Lung (tissue), 12 donors: ENCODE results near the gene PKMYT1. TPM values are rescaled to one million over a fixed set of nuclear protein-coding genes. Genes with fewer than 3 reads are reported as not detected.
"Not testable (repeated sequence)": the region's sequence is repeated elsewhere in the genome, so short reads cannot be mapped to it uniquely, and the experiment has no call there.

Experiments used
- ATAC-seq: fragments of 200-7000 bp; cut with Tn5 transposase; one replicate; pipeline ENCODE4 v1.9.1; 2020; ENCODE audit warnings: moderate number of reproducible peaks; ENCODE audit not compliant: insufficient read depth, low FRiP score
- DNase-seq, 3 donors: peaks; one replicate each; pipeline ENCODE4 v3.0.0-alpha.2; 2013 to 2017
- H3K27ac ChIP-seq, 2 donors: one replicate each; pipeline ENCODE4 v1.5.1; 2013; ENCODE audit warnings: mild to moderate bottlenecking in 2 of 2, moderate library complexity in 2 of 2, control low read depth in 1 of 2, inconsistent platforms in 1 of 2, low read depth in 1 of 2, low read length in 1 of 2
- H3K27me3 ChIP-seq, 3 donors: one replicate each; pipeline ENCODE4 v1.5.1; 2013; ENCODE audit warnings: low read length in 2 of 3; ENCODE audit not compliant: control insufficient read depth in 3 of 3, insufficient read depth in 3 of 3
- H3K36me3 ChIP-seq, 4 donors: one replicate each; pipeline ENCODE4 v1.5.1; 2013; ENCODE audit warnings: low read length in 4 of 4, mild to moderate bottlenecking in 1 of 4, moderate library complexity in 1 of 4; ENCODE audit not compliant: control insufficient read depth in 4 of 4, insufficient read depth in 4 of 4
- H3K4me1 ChIP-seq, 5 donors: one replicate each; pipeline ENCODE4 v1.5.1; 2013; ENCODE audit warnings: low read length in 5 of 5, mild to moderate bottlenecking in 2 of 5, moderate library complexity in 1 of 5; ENCODE audit not compliant: control insufficient read depth in 5 of 5, insufficient read depth in 5 of 5
- H3K4me3 ChIP-seq: one replicate; pipeline ENCODE4 v1.5.1; 2013; ENCODE audit warnings: mild to moderate bottlenecking, control low read depth, moderate library complexity
- H3K9ac ChIP-seq, 2 donors: one replicate each; pipeline ENCODE4 v1.5.1; 2013; ENCODE audit warnings: low read length in 2 of 2, control low read depth in 1 of 2; ENCODE audit not compliant: insufficient read depth in 1 of 2
- H3K9me3 ChIP-seq, 4 donors: one replicate each; pipeline ENCODE4 v1.5.1; 2013; ENCODE audit warnings: low read length in 3 of 4, mild to moderate bottlenecking in 1 of 4, moderate library complexity in 1 of 4; ENCODE audit not compliant: control insufficient read depth in 4 of 4, insufficient read depth in 3 of 4
- WGBS, 2 donors: extraction: QIAGEN DNeasy Blood & Tissue Kit; methylation state at CpG; one replicate each; pipeline ENCODE4 v1.1.7; 2013; 5-methylcytosine and 5-hydroxymethylcytosine counted together
- polyA plus RNA-seq, 2 donors: library from polyadenylated mRNA; stranded (reverse); fragments of 200-250 nt; gene quantifications; one replicate each; pipeline ENCODE4 v1.2.1, GENCODE V29; 2013
- total RNA-seq, 2 donors: library from RNA; depleted of rRNA in 1 of 2; stranded (reverse); fragments of >200 nt in 1 of 2; gene quantifications; one replicate each; pipeline ENCODE4 v1.2.1, GENCODE V29; 2014 to 2021
- TF ChIP-seq, protein P1 (sequence below): IDR thresholded peaks from 2 replicates; pipeline ENCODE4 v1.5.1; 2012; ENCODE audit warnings: mild to moderate bottlenecking; ENCODE audit errors: control extremely low read depth, extremely low read depth
- donor health status: control.
- donor health status: control.
- donor health status: Bipolar disorder and iron deficiency.
- donor health status: healthy.
- donor health status: DM: yes; HTN: yes; CAD: no.

The PKMYT1 gene
- total and polyA plus RNA-seq, 4 donors = 2.9 to 9.4 (median 5.2) TPM

DNA sequence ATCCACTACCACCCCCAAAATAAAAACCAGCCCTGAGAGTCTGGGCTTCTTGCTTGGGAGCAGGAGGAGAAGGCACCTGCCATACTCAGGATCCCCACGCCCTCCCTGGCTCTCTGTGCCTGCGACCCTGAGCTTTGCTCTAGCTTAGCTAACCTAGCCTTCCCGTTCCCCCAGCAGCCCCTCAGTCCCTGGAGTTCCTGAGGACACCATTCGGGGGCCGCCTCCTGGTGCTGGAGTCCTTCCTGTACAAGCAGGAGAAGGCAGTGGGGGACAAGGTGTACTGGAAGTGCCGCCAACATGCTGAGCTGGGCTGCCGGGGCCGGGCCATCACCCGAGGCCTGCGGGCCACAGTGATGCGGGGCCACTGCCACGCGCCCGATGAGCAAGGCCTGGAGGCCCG lies 50.0 kb downstream of the PKMYT1 start:
- H3K27ac ChIP-seq = no peak overlapping the region
- WGBS, 2 donors = 95 to 98% methylated on average over 15 of the region's 15 CpGs
- no peaks in the 10 kb centered on the region for H3K9me3 ChIP-seq
- no peak overlapping the region for H3K9ac ChIP-seq
- ATAC-seq = no peak
- H3K36me3 ChIP-seq = peaks cover 0 to 37% (median 5%) of the 10 kb centered on the region in 4 donors
- TF ChIP-seq, protein P1, sequence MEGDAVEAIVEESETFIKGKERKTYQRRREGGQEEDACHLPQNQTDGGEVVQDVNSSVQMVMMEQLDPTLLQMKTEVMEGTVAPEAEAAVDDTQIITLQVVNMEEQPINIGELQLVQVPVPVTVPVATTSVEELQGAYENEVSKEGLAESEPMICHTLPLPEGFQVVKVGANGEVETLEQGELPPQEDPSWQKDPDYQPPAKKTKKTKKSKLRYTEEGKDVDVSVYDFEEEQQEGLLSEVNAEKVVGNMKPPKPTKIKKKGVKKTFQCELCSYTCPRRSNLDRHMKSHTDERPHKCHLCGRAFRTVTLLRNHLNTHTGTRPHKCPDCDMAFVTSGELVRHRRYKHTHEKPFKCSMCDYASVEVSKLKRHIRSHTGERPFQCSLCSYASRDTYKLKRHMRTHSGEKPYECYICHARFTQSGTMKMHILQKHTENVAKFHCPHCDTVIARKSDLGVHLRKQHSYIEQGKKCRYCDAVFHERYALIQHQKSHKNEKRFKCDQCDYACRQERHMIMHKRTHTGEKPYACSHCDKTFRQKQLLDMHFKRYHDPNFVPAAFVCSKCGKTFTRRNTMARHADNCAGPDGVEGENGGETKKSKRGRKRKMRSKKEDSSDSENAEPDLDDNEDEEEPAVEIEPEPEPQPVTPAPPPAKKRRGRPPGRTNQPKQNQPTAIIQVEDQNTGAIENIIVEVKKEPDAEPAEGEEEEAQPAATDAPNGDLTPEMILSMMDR = no peak
- DNase-seq = no peak
- H3K27me3 ChIP-seq = no peaks in the 10 kb centered on the region
- H3K4me3 ChIP-seq = no peak overlapping the region
- H3K4me1 ChIP-seq = peaks cover 0 to 2% (median under 1%) of the 10 kb centered on the region in 5 donors

DNA sequence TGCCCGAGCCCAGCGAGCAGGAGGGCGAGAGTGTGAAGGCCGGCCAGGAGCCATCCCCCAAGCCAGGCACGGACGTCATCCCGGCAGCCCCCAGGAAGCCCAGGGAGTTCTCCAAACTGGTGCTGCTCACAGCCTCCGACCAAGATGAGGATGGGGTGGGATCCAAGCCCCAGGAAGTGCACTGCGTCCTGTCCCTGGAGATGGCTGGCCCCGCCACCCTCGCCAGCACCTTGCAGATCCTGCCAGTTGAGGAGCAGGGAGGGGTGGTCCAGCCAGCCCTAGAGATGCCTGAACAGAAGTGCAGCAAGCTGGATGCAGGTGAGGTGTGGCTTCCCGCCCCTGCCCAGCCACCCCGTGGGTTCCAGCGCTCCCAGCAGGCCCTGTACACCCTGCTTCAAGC lies 50.6 kb downstream of the PKMYT1 start:
- TF ChIP-seq, protein P1 = no peak
- Histone ChIP-seq H3K4me3 (no peak overlapping the region), H3K4me1 (peaks cover 0 to 6% (median 2%) of the 10 kb centered on the region in 5 donors), H3K9ac (no peak overlapping the region), H3K9me3 (no peaks in the 10 kb centered on the region), H3K27ac (no peak overlapping the region), H3K36me3 (peaks cover 1 to 40% (median 4%) of the 10 kb centered on the region in 4 donors), H3K27me3 (no peaks in the 10 kb centered on the region)
- no peak for DNase-seq
- ATAC-seq = no peak
- 94% methylated on average over 14 of the region's 14 CpGs for WGBS, 2 donors

DNA sequence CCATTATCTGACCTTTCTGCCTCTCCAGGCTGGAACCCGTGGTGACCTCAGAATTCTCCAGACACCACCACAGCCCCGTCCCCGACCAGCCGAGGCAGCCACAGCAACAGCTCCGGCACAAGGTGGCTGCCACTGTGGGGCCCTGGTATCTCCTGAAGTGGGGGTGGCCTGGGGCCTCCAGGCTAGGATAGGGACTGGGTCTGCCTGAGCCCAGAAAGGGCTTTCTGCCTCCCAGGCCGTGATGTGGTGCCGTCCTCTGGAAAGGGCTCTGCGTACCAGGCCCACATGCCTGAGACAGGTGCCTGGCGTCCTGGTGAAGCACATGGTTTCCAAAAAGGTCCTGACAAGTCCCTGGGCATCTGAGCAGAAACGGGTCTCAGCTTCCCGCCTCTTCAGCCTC lies 51.5 kb downstream of the PKMYT1 start:
- Histone ChIP-seq H3K27me3 (no peaks in the 10 kb centered on the region), H3K27ac (no peak overlapping the region), H3K36me3 (peaks cover under 1 to 36% (median 3%) of the 10 kb centered on the region in 4 donors), H3K4me3 (no peak overlapping the region), H3K4me1 (peaks cover 0 to 6% (median 2%) of the 10 kb centered on the region in 5 donors), H3K9me3 (no peaks in the 10 kb centered on the region), H3K9ac (no peak overlapping the region)
- TF ChIP-seq, protein P1 = no peak
- no peak for ATAC-seq
- WGBS, 2 donors = 89 to 93% methylated on average over 11 of the region's 11 CpGs
- no peak for DNase-seq

DNA sequence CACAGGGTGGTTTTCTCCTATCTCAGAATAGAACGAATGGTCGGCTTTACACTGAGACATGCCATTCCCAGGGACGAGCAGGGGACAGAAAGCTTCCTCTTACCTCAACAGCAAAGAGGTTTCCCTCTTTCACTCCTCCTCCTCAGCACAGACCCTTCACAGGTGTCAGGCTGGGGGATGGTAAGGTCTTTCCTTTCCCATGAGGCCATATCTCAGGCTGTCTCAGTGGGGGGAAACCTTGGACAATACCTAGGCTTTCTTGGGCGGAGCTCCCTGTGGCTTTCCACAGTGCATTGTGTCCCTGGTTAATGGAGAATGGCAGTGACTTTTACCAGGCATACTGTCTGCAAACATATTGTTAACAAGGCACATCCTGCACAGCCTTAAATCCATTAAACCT lies 52.1 kb downstream of the PKMYT1 start:
- H3K9me3 ChIP-seq, H3K27ac ChIP-seq, DNase-seq, ATAC-seq, H3K27me3 ChIP-seq, H3K4me1 ChIP-seq, H3K9ac ChIP-seq, H3K4me3 ChIP-seq: not testable (repeated sequence)
- H3K36me3 ChIP-seq = peaks cover 0 to 31% (median 3%) of the 10 kb centered on the region in 4 donors
- 86 to 88% methylated on average over 4 of the region's 4 CpGs for WGBS, 2 donors
